Measurements from ENCODE around the gene ACBD4. TPM values are rescaled to one million over a fixed set of nuclear protein-coding genes. Genes with fewer than 3 reads are reported as not detected.

The ACBD4 gene
- total and polyA plus RNA-seq, 2 of the 13 experiments (the other 11 are each of a cell fraction or from before 2014, with no cell fraction given): 16.1 to 26.9 TPM

- TF ChIP-seq ZNF407 (CRISPR knock-in tag; IDR thresholded peaks at IDR 0.05; ENCODE audit: not compliant biosample characterization) (no peak), SALL1 (CRISPR knock-in tag; IDR thresholded peaks at IDR 0.05) (peak; percentile 42; the same call in 1 of the 2 replicates), ELK4 (CRISPR knock-in tag; IDR thresholded peaks at IDR 0.05; ENCODE audit: borderline replicate concordance) (no peak), FOXK2 (IDR thresholded peaks at IDR 0.05) (no peak), ZBTB43 (CRISPR knock-in tag; conservative IDR thresholded peaks at IDR 0.05) (0 out of 2 replicates have a peak, but pooled peaks have one; percentile 33), DNMT1 (CRISPR knock-in tag; IDR thresholded peaks at IDR 0.05) (no peak), ZNF639 (CRISPR knock-in tag; conservative IDR thresholded peaks at IDR 0.05) (0 out of 2 replicates have a peak, but pooled peaks have one; percentile 18), CENPX (CRISPR knock-in tag; IDR thresholded peaks at IDR 0.05) (no peak), ZZZ3 (CRISPR knock-in tag; IDR thresholded peaks at IDR 0.05; ENCODE audit: borderline replicate concordance) (no peak), ZNF121 (CRISPR knock-in tag; IDR thresholded peaks at IDR 0.05) (no peak), ZNF672 (CRISPR knock-in tag; IDR thresholded peaks at IDR 0.05) (no peak), ZGPAT (CRISPR knock-in tag; IDR thresholded peaks at IDR 0.05) (peak; percentile 67; the same call in 1 of the 2 replicates)
These were observed 33.3 kb upstream of the ACBD4 start (continued) for GRCh38 chr17:45101883-45102811.
